ENCODE data around the gene FGF12. TPM values are rescaled to one million over a fixed set of nuclear protein-coding genes. Genes with fewer than 3 reads are reported as not detected.

Gene FGF12
- total RNA-seq, 1 donor from 2014 or later, result 3.9 TPM

- Histone ChIP-seq H3K27ac (no peak overlapping the region), H3K4me3 (no peak overlapping the region), H3K9me3 (no peaks in the 10 kb centered on the region), H3K27me3 (ENCODE audit: low read depth) (no peaks in the 10 kb centered on the region), H3K36me3 (no peaks in the 10 kb centered on the region), H3K4me1 (no peaks in the 10 kb centered on the region)
- no peak for DNase-seq
- TF ChIP-seq CTCF (IDR thresholded peaks at IDR 0.05), result no peak
- intact Hi-C loops (cut with DNase I), result no loop called here
- ATAC-seq, result no peak
These were observed 424.1 kb downstream of the FGF12 start for GRCh38 chr3:192303235-192303634.

- ATAC-seq, result no peak
- H3K4me1 ChIP-seq, result no peaks in the 10 kb centered on the region
- intact Hi-C loops (cut with DNase I), result no loop called here
- no peaks in the 10 kb centered on the region for H3K9me3 ChIP-seq
- H3K27me3 ChIP-seq (ENCODE audit: low read depth), result no peaks in the 10 kb centered on the region
- no peak overlapping the region for H3K4me3 ChIP-seq
- no peaks in the 10 kb centered on the region for H3K36me3 ChIP-seq
- no peak overlapping the region for H3K27ac ChIP-seq
- DNase-seq, result no peak
- TF ChIP-seq CTCF (IDR thresholded peaks at IDR 0.05), result no peak
These were observed 424.6 kb downstream of the FGF12 start for GRCh38 chr3:192302721-192303120.

GRCh38 chr3:192299921-192300320 is 427.4 kb downstream of the FGF12 start:
- H3K27me3 ChIP-seq (ENCODE audit: low read depth), result no peaks in the 10 kb centered on the region
- H3K4me3 ChIP-seq, result no peak overlapping the region
- no peak for TF ChIP-seq CTCF (IDR thresholded peaks at IDR 0.05)
- H3K4me1 ChIP-seq, result no peaks in the 10 kb centered on the region
- ATAC-seq (no peak), DNase-seq (no peak)
- no peaks in the 10 kb centered on the region for H3K9me3 ChIP-seq
- H3K27ac ChIP-seq, result no peak overlapping the region
- intact Hi-C loops (cut with DNase I), result no loop called here
- H3K36me3 ChIP-seq, result no peaks in the 10 kb centered on the region

- DNase-seq, result no peak
- ATAC-seq, result no peak
- no peak for TF ChIP-seq CTCF (IDR thresholded peaks at IDR 0.05)
- no peak overlapping the region for H3K27ac ChIP-seq
- no peaks in the 10 kb centered on the region for H3K4me1 ChIP-seq
- H3K9me3 ChIP-seq, result no peaks in the 10 kb centered on the region
- no peaks in the 10 kb centered on the region for H3K36me3 ChIP-seq
- intact Hi-C loops (cut with DNase I), result no loop called here
- H3K4me3 ChIP-seq, result no peak overlapping the region
- no peaks in the 10 kb centered on the region for H3K27me3 ChIP-seq (ENCODE audit: low read depth)
These were observed 430.5 kb downstream of the FGF12 start for GRCh38 chr3:192296845-192297244.

GRCh38 chr3:192284443-192285072 is 442.8 kb downstream of the FGF12 start:
- Histone ChIP-seq H3K27me3 (ENCODE audit: low read depth) (no peaks in the 10 kb centered on the region), H3K4me3 (no peak overlapping the region), H3K4me1 (no peaks in the 10 kb centered on the region), H3K27ac (no peak overlapping the region), H3K36me3 (no peaks in the 10 kb centered on the region), H3K9me3 (no peaks in the 10 kb centered on the region)
- ATAC-seq (no peak), DNase-seq (no peak)
- no peak for TF ChIP-seq CTCF (IDR thresholded peaks at IDR 0.05)
- intact Hi-C loops (cut with DNase I), result no loop called here
